ENCODE measurements around the gene EFCAB9. TPM values are rescaled to one million over a fixed set of nuclear protein-coding genes. Genes with fewer than 3 reads are reported as not detected.

The EFCAB9 gene
- total and polyA plus RNA-seq, 2 of the 13 experiments (the other 11 are each of a cell fraction or from before 2014, with no cell fraction given): not detected

- TF ChIP-seq, protein P1, sequence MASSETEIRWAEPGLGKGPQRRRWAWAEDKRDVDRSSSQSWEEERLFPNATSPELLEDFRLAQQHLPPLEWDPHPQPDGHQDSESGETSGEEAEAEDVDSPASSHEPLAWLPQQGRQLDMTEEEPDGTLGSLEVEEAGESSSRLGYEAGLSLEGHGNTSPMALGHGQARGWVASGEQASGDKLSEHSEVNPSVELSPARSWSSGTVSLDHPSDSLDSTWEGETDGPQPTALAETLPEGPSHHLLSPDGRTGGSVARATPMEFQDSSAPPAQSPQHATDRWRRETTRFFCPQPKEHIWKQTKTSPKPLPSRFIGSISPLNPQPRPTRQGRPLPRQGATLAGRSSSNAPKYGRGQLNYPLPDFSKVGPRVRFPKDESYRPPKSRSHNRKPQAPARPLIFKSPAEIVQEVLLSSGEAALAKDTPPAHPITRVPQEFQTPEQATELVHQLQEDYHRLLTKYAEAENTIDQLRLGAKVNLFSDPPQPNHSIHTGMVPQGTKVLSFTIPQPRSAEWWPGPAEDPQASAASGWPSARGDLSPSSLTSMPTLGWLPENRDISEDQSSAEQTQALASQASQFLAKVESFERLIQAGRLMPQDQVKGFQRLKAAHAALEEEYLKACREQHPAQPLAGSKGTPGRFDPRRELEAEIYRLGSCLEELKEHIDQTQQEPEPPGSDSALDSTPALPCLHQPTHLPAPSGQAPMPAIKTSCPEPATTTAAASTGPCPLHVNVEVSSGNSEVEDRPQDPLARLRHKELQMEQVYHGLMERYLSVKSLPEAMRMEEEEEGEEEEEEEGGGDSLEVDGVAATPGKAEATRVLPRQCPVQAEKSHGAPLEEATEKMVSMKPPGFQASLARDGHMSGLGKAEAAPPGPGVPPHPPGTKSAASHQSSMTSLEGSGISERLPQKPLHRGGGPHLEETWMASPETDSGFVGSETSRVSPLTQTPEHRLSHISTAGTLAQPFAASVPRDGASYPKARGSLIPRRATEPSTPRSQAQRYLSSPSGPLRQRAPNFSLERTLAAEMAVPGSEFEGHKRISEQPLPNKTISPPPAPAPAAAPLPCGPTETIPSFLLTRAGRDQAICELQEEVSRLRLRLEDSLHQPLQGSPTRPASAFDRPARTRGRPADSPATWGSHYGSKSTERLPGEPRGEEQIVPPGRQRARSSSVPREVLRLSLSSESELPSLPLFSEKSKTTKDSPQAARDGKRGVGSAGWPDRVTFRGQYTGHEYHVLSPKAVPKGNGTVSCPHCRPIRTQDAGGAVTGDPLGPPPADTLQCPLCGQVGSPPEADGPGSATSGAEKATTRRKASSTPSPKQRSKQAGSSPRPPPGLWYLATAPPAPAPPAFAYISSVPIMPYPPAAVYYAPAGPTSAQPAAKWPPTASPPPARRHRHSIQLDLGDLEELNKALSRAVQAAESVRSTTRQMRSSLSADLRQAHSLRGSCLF (CRISPR knock-in tag; IDR thresholded peaks at IDR 0.05; ENCODE audit: borderline replicate concordance): no peak
- TF ChIP-seq KLF15 (CRISPR knock-in tag; IDR thresholded peaks at IDR 0.05; ENCODE audit: borderline replicate concordance) (no peak), ZNF772 (CRISPR knock-in tag; IDR thresholded peaks at IDR 0.05) (no peak), RXRB (CRISPR knock-in tag; IDR thresholded peaks at IDR 0.05; ENCODE audit: borderline replicate concordance) (peak; percentile 34; the same call in 1 of the 2 replicates), NPAS2 (CRISPR knock-in tag; IDR thresholded peaks at IDR 0.05; ENCODE audit: borderline replicate concordance) (no peak), ZNF580 (CRISPR knock-in tag; IDR thresholded peaks at IDR 0.05; ENCODE audit: borderline replicate concordance, low read depth) (0 out of 2 replicates have a peak, but pooled peaks have one; percentile 31), ZNF281 (CRISPR knock-in tag; IDR thresholded peaks at IDR 0.05; ENCODE audit: borderline replicate concordance) (no peak), ZFP36L2 (CRISPR knock-in tag; IDR thresholded peaks at IDR 0.05) (no peak), DMAP1 (CRISPR knock-in tag; IDR thresholded peaks at IDR 0.05) (no peak), NFYC (CRISPR knock-in tag; IDR thresholded peaks at IDR 0.05) (no peak), GFI1 (CRISPR knock-in tag; IDR thresholded peaks at IDR 0.05; ENCODE audit: borderline replicate concordance) (peak; percentile 31; the same call in 1 of the 2 replicates), PLRG1 (conservative IDR thresholded peaks at IDR 0.05) (no peak), ATM (IDR thresholded peaks at IDR 0.05; ENCODE audit: borderline replicate concordance) (no peak), PHF5A (CRISPR knock-in tag; IDR thresholded peaks at IDR 0.05; ENCODE audit: low read depth, unreplicated experiment) (peak; percentile 68), ZFY (CRISPR knock-in tag; IDR thresholded peaks at IDR 0.05) (no peak), TCF7 (IDR thresholded peaks at IDR 0.05; ENCODE audit: low read depth) (0 out of 2 replicates have a peak, but pooled peaks have one; percentile 29), ZNF563 (CRISPR knock-in tag; IDR thresholded peaks at IDR 0.05) (no peak)
- TF ChIP-seq, protein P2, sequence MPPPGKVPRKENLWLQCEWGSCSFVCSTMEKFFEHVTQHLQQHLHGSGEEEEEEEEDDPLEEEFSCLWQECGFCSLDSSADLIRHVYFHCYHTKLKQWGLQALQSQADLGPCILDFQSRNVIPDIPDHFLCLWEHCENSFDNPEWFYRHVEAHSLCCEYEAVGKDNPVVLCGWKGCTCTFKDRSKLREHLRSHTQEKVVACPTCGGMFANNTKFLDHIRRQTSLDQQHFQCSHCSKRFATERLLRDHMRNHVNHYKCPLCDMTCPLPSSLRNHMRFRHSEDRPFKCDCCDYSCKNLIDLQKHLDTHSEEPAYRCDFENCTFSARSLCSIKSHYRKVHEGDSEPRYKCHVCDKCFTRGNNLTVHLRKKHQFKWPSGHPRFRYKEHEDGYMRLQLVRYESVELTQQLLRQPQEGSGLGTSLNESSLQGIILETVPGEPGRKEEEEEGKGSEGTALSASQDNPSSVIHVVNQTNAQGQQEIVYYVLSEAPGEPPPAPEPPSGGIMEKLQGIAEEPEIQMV (CRISPR knock-in tag; IDR thresholded peaks at IDR 0.05; ENCODE audit: low read depth): no peak
- TF ChIP-seq, protein P3, sequence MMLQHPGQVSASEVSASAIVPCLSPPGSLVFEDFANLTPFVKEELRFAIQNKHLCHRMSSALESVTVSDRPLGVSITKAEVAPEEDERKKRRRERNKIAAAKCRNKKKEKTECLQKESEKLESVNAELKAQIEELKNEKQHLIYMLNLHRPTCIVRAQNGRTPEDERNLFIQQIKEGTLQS (CRISPR knock-in tag; IDR thresholded peaks at IDR 0.05): no peak
Measured at GRCh38 chr5:172235132-172235780, 41.3 kb downstream of the EFCAB9 start (continued).
